CD14-positive monocyte (primary cell): ENCODE measurements around the gene EPB41L2. TPM values are rescaled to one million over a fixed set of nuclear protein-coding genes. Genes with fewer than 3 reads are reported as not detected.

ENCODE experiments used
- DNase-seq, 3 donors: peaks; one replicate each; pipeline ENCODE4 v3.0.0-alpha.2; 2011 to 2022
- H2AFZ ChIP-seq: 2 replicates; pipeline ENCODE4 v1.6.0; 2012; ENCODE audit warnings: mild to moderate bottlenecking, low read depth, low read length, inconsistent platforms; ENCODE audit not compliant: insufficient read depth, poor library complexity, severe bottlenecking
- H3K27ac ChIP-seq, 2 donors: 1 replicate in 1 of 2; 2 replicates in 1 of 2; pipeline ENCODE4 v1.5.1; 2012 to 2013; ENCODE audit warnings: low read length in 2 of 2, control low read depth in 1 of 2, inconsistent platforms in 1 of 2, low read depth in 1 of 2, mild to moderate bottlenecking in 1 of 2
- H3K27me3 ChIP-seq, 2 donors: one replicate each; pipeline versions ENCODE4 v1.6.0 to v1.6.1; 2011 to 2013; ENCODE audit warnings: low read length in 2 of 2; ENCODE audit not compliant: control insufficient read depth in 2 of 2, insufficient read depth in 2 of 2
- H3K36me3 ChIP-seq, 2 donors: replicated peaks in 1 of 2; 1 replicate in 1 of 2; 2 replicates in 1 of 2; pipeline versions ENCODE4 v1.5.1 to v1.6.1; 2012 to 2013; ENCODE audit warnings: low read length in 2 of 2, control low read depth in 1 of 2, inconsistent platforms in 1 of 2, mild to moderate bottlenecking in 1 of 2; ENCODE audit not compliant: insufficient read depth in 2 of 2, control insufficient read depth in 1 of 2
- H3K4me1 ChIP-seq, 2 donors: 1 replicate in 1 of 2; 2 replicates in 1 of 2; pipeline versions ENCODE4 v1.5.1 to v1.6.1; 2012 to 2013; ENCODE audit warnings: low read length in 2 of 2, control low read depth in 1 of 2, inconsistent platforms in 1 of 2, mild to moderate bottlenecking in 1 of 2, moderate library complexity in 1 of 2; ENCODE audit not compliant: insufficient read depth in 2 of 2, control insufficient read depth in 1 of 2
- H3K4me2 ChIP-seq: replicated peaks from 2 replicates; pipeline ENCODE3; 2012; ENCODE audit warnings: low read length, moderate library complexity, mild to moderate bottlenecking; ENCODE audit not compliant: poor library complexity, severe bottlenecking; ENCODE audit errors: extremely low read depth
- H3K4me3 ChIP-seq, 3 experiments: fragments of 200-600 bp in 1 of 3; sonication (generic) in 1 of 3; replicated peaks in 1 of 3; 1 replicate in 2 of 3; 2 replicates in 1 of 3; pipeline ENCODE4 v1.5.1; 2011 to 2013; ENCODE audit warnings: low read length in 3 of 3, mild to moderate bottlenecking in 3 of 3, control low read depth in 2 of 3, low read depth in 2 of 3, inconsistent platforms in 1 of 3, moderate library complexity in 1 of 3
- H3K79me2 ChIP-seq: 2 replicates; pipeline ENCODE4 v1.6.0; 2012; ENCODE audit warnings: mild to moderate bottlenecking, control low read depth, inconsistent platforms, low read length, moderate library complexity; ENCODE audit not compliant: insufficient read depth
- H3K9ac ChIP-seq: 2 replicates; pipeline ENCODE4 v1.6.0; 2017; ENCODE audit warnings: low read length, mild to moderate bottlenecking; ENCODE audit not compliant: insufficient read depth, poor library complexity, severe bottlenecking
- H3K9me3 ChIP-seq, 2 donors: replicated peaks in 1 of 2; 1 replicate in 1 of 2; 2 replicates in 1 of 2; pipeline versions ENCODE4 v1.5.1 to v1.6.1; 2012 to 2013; ENCODE audit warnings: low read length in 2 of 2, control low read depth in 1 of 2; ENCODE audit not compliant: control insufficient read depth in 1 of 2, insufficient read depth in 1 of 2
- H4K20me1 ChIP-seq: 2 replicates; pipeline ENCODE4 v1.6.0; 2012; ENCODE audit warnings: mild to moderate bottlenecking, low read length, control low read depth, moderate library complexity; ENCODE audit not compliant: insufficient read depth
- H3K27ac Mint-ChIP-seq, 7 donors: one replicate each; pipeline ENCODE4 v1.8.0; 2020; ENCODE audit warnings: mild to moderate bottlenecking in 7 of 7, mixed read lengths in 7 of 7, moderate library complexity in 6 of 7, inconsistent platforms in 2 of 7
- H3K27me3 Mint-ChIP-seq, 3 donors: one replicate each; pipeline ENCODE4 v1.8.0; 2021 to 2022; ENCODE audit warnings: low read depth in 3 of 3, mild to moderate bottlenecking in 3 of 3, mixed read lengths in 3 of 3, moderate library complexity in 3 of 3, inconsistent platforms in 1 of 3
- H3K36me3 Mint-ChIP-seq, 2 donors: one replicate each; pipeline ENCODE4 v1.8.0; 2020; ENCODE audit warnings: mixed read lengths in 2 of 2, inconsistent platforms in 1 of 2, mild to moderate bottlenecking in 1 of 2
- H3K4me1 Mint-ChIP-seq: one replicate; pipeline ENCODE4 v1.8.0; 2020; ENCODE audit warnings: mild to moderate bottlenecking, mixed read lengths
- H3K4me3 Mint-ChIP-seq, 2 donors: one replicate each; pipeline ENCODE4 v1.8.0; 2020; ENCODE audit warnings: mild to moderate bottlenecking in 2 of 2, mixed read lengths in 2 of 2, moderate library complexity in 1 of 2
- H3K9me3 Mint-ChIP-seq, 7 donors: one replicate each; pipeline ENCODE4 v1.8.0; 2020 to 2022; ENCODE audit warnings: mixed read lengths in 7 of 7, mild to moderate bottlenecking in 6 of 7, moderate library complexity in 6 of 7, inconsistent platforms in 2 of 7
- WGBS: methylation state at CpG from one replicate; pipeline ENCODE4 v1.1.5; 2013; ENCODE audit warnings: missing lambda C conversion rate; ENCODE audit not compliant: insufficient coverage; 5-methylcytosine and 5-hydroxymethylcytosine counted together
- intact Hi-C, 2 donors: fragments of 100-400 bp; cut with micrococcal nuclease; formaldehyde crosslinking; loops; one replicate each; pipeline versions ENCODE4 v1.15.0 to v1.15.1; 2023
- polyA plus RNA-seq, 3 donors: library from polyadenylated mRNA; depleted of rRNA in 1 of 3; unstranded in 2 of 3; stranded (reverse) in 1 of 3; fragments of 300-500 nt in 2 of 3; fragments of >200 nt in 1 of 3; fragmentation: Illumina TruSeq in 2 of 3; gene quantifications; 1 replicate in 2 of 3; 2 replicates in 1 of 3; pipeline ENCODE4 v1.2.3, GENCODE V29; 2012 to 2021
- TF ChIP-seq, protein P1 (sequence below): fragments of 200-600 bp; IDR thresholded peaks from one replicate; pipeline ENCODE4 v1.8.0; 2022; ENCODE audit warnings: antibody characterized with exemption, mild to moderate bottlenecking

EPB41L2 gene
- polyA plus RNA-seq, 3 donors = 3.4 to 7.2 (median 4.6) TPM

DNA sequence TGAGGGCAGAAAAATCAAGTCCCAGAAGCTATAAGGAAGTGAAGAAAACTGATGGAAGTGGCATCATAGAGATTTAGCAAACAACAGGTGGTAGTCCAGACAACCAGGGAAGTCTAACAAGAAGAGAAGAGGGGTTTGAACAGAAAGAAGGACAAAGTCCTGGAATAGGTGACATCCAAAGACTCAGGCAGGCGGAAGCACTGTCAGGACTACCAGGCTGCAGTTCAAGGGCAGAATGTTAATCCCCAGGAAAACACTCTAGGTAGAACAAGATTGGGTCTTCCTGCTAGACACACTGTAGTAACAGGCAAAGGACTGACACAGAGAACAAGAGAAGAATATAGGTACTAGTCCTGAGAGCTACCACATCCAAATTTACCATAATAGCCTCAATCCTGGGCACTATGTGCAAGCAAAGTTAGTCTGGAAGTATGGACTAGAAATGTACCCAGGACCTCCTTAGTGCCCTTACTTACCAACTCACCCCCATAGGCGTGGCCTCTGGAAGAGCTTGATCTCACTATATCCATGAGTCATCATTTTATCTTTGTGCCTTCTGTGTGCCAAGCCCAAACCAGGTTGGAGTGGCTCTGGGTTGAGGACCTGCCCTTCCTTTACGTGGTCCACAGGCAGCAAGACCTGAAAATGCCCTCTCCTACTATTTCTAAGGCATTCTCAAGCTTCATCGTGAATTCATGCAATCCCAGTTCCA is 2.2 kb upstream of the EPB41L2 start:
- no peak overlapping the region for H2AFZ ChIP-seq
- no peak for DNase-seq
- H3K27me3 Mint-ChIP-seq = peaks cover 2 to 22% (median 15%) of the 10 kb centered on the region in 3 donors
- H3K4me1 ChIP-seq = peaks cover 15 to 21% of the 10 kb centered on the region in 2 donors
- H3K36me3 ChIP-seq = no peaks in the 10 kb centered on the region
- H3K4me1 Mint-ChIP-seq = peaks cover 19% of the 10 kb centered on the region
- no peak overlapping the region for H3K4me2 ChIP-seq
- H3K9me3 ChIP-seq = no peaks in the 10 kb centered on the region
- no peaks in the 10 kb centered on the region for H4K20me1 ChIP-seq
- no peak overlapping the region for H3K4me3 Mint-ChIP-seq
- H3K36me3 Mint-ChIP-seq = no peaks in the 10 kb centered on the region
- H3K27ac ChIP-seq = no peak overlapping the region
- no peak overlapping the region for H3K4me3 ChIP-seq
- no peaks in the 10 kb centered on the region for H3K79me2 ChIP-seq
- H3K9ac ChIP-seq = no peak overlapping the region
- intact Hi-C loops = no loop called here
- H3K27ac Mint-ChIP-seq = no peak overlapping the region
- peaks cover 5 to 9% of the 10 kb centered on the region in 2 donors for H3K27me3 ChIP-seq
- TF ChIP-seq, protein P1, sequence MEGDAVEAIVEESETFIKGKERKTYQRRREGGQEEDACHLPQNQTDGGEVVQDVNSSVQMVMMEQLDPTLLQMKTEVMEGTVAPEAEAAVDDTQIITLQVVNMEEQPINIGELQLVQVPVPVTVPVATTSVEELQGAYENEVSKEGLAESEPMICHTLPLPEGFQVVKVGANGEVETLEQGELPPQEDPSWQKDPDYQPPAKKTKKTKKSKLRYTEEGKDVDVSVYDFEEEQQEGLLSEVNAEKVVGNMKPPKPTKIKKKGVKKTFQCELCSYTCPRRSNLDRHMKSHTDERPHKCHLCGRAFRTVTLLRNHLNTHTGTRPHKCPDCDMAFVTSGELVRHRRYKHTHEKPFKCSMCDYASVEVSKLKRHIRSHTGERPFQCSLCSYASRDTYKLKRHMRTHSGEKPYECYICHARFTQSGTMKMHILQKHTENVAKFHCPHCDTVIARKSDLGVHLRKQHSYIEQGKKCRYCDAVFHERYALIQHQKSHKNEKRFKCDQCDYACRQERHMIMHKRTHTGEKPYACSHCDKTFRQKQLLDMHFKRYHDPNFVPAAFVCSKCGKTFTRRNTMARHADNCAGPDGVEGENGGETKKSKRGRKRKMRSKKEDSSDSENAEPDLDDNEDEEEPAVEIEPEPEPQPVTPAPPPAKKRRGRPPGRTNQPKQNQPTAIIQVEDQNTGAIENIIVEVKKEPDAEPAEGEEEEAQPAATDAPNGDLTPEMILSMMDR = no peak
- H3K9me3 Mint-ChIP-seq = peaks cover 0 to 4% (median 0%) of the 10 kb centered on the region in 7 donors
- WGBS = 87% methylated on average over 3 of the region's 4 CpGs

GRCh38 chr6:131063764-131064272 is 773 bp upstream of the EPB41L2 start:
- TF ChIP-seq, protein P1 = no peak
- intact Hi-C loops = no loop called here
- peak overlapping the region; percentile 89 for H2AFZ ChIP-seq

More at GRCh38 chr6:131063764-131064272, 773 bp upstream of the EPB41L2 start:
- no peak for DNase-seq
- Histone ChIP-seq H3K27me3 (peaks cover 5 to 9% of the 10 kb centered on the region in 2 donors), H3K9ac (peak overlapping the region; percentile 74), H3K4me1 (peaks cover 15 to 21% of the 10 kb centered on the region in 2 donors), H3K9me3 (no peaks in the 10 kb centered on the region), H3K36me3 (no peaks in the 10 kb centered on the region), H4K20me1 (no peaks in the 10 kb centered on the region), H3K27ac (peak overlapping the region in 1 of 2 donors; percentile 32), H3K79me2 (peaks cover 6% of the 10 kb centered on the region), H3K4me2 (peak overlapping the region; percentile 93), H3K4me3 (peak overlapping the region; percentile 85 to 89 (median 88))
- Mint-ChIP-seq H3K27me3 (peaks cover 2 to 20% (median 15%) of the 10 kb centered on the region in 3 donors), H3K4me1 (peaks cover 19% of the 10 kb centered on the region), H3K4me3 (peak overlapping the region; percentile 77 to 83), H3K36me3 (no peaks in the 10 kb centered on the region), H3K9me3 (peaks cover under 1 to 7% (median 4%) of the 10 kb centered on the region in 7 donors), H3K27ac (peak overlapping the region in 2 of 7 donors; percentile 11 to 66)
- 64% methylated on average over 6 of the region's 8 CpGs for WGBS
